HG03469 (cell line): Measurements from ENCODE around the gene SRCAP.

Experiments used
- ATAC-seq: cut with Tn5 transposase; IDR thresholded peaks from one replicate; pipeline ENCODE4 v1.9.1; 2021; ENCODE audit warnings: mild to moderate bottlenecking, moderate library complexity, moderate number of reproducible peaks; ENCODE audit not compliant: unreplicated experiment

SRCAP gene

DNA sequence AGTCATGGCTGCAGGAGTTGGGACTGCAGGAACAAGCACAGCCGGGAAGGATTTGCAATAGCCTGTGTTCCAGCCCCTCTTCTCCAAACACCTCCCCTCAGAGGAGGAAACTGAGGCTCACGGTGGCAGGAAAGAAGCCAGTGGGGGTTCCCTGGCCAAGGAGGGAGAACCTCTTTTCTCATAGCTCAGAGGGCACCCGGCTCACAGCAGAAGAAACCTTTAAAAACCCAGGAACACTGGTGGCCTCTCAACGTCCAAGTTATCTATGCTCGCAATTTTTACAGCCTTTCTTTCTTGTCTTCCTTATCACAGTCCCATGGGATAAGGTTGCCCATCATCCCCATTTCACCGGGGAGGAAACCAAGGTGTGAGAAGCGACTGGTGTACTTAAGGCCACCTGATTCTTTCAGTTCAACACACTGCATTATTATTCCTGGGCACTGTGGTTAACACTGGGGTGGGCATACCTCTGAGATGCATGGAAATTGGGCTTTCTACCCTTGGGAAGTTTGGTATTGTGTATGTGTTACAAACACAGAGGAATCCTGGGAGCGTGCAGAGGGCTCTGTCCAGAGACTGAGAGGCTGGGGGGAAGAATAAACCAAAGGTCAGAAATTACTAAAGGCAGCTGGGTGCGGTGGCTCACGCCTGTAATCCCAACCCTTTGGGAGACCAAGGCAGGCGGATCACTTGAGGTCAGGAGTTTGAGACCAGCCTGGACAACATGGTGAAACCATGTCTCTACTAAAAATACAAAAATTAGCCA is 88.8 kb downstream of the SRCAP start:
- ATAC-seq, result no peak
